Ramos (cell line): ENCODE measurements around the gene ASCL2.
"Not testable (repeated sequence)": the region's sequence is repeated elsewhere in the genome, so short reads cannot be mapped to it uniquely, and the experiment has no call there.

Experiments used
- in situ Hi-C: fragments of 300-500 bp; cut with MboI; formaldehyde crosslinking; loops from one replicate; pipeline ENCODE4 v1.14.3; 2022; ENCODE audit warnings: low sequenced_read_pairs; ENCODE audit not compliant: unreplicated experiment

The ASCL2 gene

DNA sequence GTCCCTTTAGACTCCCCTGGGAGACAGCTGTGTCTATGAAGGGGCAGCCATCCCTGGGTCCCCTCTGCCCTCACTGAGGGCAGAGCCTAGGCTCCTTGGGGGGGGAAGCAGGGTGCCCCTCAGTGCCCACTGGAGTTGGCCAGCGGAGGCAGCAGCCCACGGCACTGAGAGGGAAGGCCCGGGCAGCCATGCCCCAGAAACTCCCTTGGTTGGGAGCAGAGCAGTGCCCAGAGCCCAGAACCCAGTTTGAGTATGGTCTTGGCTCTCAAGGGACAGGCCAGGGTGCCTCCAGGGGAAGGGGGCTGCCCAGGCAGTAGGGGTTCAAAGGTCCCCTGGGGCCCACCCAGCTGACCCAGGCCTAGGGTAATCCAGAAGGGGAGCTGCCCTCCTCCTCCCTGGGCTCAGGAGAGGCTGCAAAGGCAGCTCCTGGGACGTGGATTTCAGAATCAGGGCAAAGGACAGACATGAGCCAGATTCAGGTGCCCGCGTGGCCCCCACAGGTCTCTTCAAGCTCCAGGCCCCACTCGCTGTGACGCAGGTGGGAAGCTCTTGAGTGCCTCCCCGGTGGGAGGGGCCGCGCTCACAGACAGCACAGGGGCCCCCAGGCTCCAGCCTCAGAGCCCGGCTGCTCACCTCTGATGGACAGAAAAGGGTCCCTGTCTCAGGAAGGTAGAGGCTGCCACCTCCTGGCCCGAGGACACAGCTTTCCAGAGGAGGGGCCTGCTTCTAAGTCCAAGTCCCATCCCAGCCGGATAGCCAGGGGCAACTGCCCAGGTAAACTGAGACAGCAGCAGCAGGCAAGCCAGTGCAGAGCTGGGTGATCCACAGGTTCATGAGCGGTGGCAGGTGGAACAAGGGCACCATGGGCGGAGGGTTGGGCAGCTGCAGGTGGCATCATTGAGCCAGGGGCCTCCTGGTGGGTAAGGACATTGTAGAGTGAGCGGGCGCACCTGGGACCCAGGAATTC is 28.7 kb upstream of the ASCL2 start:
- in situ Hi-C loops, result no loop called here

DNA sequence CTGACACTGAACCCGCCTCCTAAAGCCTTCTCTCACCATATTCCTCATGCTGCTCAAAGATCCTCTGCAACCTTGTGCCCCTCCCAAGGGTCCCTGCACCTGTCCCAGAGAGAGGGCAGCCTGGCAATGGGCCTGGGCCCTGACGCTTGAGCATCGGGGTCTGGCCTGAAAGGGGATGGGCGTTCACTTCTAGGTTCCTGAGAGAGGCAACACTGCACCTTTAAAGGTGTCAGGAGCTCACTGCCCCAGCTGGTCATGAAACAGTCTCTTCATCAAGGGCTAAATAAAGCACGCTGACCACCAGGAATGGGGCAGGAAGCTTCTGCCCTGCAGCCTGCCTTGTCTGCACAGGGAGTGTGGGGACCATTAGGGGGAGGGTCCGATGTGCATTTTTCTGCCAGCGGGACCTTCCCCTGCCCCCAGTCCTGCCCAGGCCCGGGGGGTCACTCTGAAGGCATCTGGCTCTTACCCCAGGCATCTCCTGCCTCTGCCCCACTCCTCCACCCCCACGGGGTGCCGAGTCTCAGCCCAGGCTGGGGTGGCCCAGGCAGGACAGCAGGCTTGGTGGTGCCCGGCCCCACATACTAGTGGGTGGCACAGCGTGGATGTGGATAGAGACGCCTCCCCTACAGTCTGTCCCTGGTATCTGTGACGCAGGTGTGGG is 27.9 kb upstream of the ASCL2 start:
- in situ Hi-C loops, result no loop called here

DNA sequence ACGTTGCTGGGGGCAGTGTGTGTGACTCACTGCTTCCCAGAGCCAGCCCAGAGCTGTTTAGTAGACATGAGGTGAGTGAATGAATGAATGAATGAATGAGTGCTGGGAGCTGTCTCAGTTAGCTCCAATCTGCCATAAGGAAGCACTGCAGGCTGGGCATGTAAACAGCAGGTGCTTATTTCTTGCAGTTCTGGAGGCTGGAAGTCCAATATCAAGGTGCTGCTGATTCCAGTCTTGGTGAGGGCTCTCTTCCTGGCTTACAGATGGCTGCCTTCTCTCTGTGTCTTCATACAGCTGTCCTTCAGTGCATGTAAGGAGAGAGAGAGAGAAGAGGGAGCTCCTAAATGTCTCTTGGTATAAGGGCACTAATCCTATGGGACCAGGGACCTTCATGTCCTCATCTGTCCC is 27.2 kb upstream of the ASCL2 start:
- in situ Hi-C loops, result no loop called here

DNA sequence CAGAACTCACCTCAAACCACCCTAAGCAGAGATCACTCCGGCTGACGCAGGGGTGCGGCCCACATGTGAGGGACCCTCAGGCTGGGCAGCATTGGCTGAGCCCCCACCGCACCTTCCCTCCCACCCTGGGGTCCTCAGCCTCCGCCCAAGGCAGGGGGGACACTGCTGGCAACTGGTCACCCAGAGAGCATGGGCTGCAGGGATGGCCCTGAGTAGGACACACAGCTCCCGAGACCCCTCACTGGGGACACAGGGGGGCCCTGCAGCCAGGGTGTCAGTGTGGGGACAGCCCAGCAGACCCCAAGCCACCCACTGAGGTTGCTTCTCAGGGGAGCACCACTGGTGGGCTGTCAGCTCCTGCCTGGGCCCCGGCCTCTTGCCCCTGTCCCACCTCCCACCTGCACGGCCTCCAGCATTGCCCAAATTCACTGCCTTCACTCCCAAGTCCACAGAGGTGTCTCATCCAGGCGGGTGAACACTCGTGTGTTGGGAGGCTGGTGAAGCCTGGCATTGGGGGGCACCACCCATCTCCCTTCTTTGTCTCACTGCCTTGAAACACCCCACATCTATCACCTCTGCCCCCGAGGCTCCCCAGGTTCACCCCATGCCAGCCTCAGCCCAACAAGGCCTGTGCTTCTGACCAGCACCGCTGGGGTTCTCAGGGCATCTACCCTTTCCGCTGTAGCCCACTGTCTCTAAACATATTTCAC is 26.7 kb upstream of the ASCL2 start:
- in situ Hi-C loops, result no loop called here

- in situ Hi-C loops, result no loop called here
These were observed 25.9 kb upstream of the ASCL2 start for GRCh38 chr11:2295971-2296912.

DNA sequence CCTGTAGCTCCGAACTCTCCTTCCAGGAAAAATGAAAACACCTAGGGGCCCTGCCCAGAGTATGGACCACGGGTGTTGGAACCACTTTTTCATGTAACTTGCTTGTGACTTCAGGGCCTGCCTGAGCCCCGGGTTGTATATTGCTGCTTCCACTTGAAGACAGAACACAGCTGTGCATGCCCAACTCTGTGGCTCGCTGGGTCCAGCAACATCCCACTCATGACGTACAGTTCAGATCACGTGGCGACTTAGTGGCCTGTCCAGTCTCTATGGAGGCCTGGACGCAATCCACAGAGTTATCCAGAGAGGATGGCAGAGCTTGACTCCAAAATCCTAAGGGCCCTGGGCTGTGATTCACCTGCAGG is 24.5 kb upstream of the ASCL2 start:
- in situ Hi-C loops, result no loop called here

GRCh38 chr11:2293984-2294925 is 23.9 kb upstream of the ASCL2 start:
- in situ Hi-C loops, result no loop called here

DNA sequence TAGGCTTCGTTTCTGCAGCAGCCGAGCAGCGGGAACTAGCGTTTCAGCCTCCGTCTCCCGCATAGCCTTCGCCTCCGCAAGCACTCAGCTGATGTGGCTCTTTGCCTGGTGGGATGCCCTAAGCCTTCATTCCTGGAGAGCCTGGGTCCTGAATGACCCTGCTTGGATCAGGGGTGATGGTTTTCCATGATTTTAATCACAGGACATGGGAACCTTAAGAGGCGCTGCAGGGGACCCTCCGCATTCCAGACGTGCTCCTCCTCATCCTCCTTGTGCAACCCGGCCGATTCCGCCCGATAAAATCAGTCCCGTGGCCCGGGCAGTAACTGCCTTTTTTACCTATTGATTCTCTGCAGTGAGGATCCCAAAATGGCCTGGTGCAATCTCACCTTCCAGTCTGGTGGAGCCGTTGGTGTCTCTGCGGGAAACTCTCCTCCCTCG is 23.2 kb upstream of the ASCL2 start:
- in situ Hi-C loops, result no loop called here

- in situ Hi-C loops, result no loop called here
These were observed 20.0 kb upstream of the ASCL2 start for GRCh38 chr11:2290351-2290841.

DNA sequence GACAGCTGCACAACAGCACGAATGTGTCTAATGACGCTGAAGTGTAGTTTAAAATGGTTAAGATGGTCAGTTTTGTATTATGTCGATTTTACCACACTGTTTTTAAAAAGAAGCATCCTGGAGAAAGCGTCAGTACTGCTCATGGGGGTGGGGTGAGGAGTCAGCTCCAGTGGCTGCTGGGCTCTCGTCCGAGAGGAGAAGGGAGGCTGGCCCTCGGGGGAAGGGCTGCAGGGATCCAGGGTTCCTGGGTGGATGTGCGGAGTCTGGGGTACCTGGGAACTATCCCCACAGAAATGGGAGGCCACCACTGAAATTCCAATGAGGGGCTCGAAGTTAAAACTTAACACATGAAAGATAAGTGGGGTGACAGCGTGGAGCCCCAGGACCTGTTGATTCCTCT is 19.5 kb upstream of the ASCL2 start:
- in situ Hi-C loops, result no loop called here

GRCh38 chr11:2289350-2289749 is 19.0 kb upstream of the ASCL2 start:
- in situ Hi-C loops, result no loop called here

DNA sequence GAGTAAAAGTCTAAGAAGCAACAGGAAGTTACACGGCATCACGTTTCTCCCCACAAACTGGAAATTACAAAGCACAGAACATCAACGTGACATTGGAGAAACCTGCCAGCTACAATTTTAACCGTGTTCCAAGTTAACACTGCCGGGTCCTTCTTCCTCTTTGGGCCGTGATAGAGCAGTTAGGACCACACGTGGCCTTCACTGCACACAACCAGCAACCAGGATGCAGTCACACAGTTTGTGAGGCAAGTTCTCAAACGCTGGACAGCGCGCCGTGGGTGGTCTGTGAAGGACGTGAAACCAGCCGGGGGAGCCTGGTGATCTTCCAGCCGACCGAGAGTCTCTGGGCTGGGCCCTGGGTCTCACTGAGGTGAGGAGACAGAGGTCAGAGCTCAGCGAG is 16.7 kb upstream of the ASCL2 start:
- in situ Hi-C loops, result no loop called here

DNA sequence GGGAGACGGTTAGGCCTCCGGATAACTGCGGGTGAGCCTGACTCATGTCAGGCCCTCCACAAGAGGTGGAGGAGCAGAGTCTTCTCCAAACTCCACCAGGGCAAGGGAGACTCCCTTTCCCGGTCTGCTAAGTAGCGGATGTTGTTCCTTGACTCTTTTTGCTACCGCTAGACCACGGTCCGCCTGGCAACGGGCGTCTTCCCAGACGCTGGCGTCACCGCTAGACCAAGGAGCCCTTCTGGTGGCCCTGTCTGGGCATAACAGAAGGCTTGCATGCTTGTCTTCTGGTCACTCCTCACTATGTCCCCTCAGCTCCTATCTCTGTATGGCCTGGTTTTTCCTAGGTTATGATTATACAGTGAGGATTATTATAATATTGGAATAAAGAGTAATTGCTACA is 16.0 kb upstream of the ASCL2 start:
- in situ Hi-C loops, result not testable (repeated sequence)

DNA sequence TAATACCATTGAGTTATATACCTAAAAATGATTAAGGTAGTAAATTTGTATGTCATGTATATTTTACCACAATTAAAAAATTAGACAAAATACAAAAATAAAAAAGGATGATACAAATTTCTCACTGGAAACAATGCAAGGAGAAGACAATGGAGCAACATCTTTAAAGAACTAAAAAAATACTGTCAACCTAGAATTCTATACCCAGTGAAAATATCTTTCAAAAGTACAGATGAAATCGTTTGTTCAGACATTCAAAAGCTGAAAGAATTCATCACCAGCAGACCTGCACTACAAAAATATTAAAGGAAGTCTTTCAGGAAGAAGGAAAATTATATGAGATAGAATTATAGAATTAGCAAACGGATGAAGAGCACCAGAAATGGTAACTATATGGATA is 9.8 kb upstream of the ASCL2 start:
- in situ Hi-C loops, result no loop called here

- in situ Hi-C loops, result no loop called here
These were observed 7.6 kb upstream of the ASCL2 start for GRCh38 chr11:2277933-2278523.

DNA sequence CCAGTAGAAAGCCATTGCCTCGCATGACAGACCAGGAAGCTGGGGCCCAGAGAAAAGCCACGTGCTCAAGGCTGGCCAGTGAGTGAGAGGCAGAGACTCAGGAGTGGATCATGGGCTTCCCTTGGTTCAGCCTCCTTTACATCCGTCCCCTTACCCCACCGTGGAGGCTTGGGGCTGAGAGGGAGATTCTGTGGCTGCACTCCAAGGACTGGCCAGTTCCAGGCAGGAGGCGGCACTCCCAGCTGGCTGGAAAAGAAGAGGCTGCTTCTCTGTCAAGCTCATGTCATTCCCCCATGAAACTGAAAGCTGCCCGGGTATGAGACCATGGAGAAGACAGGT is 6.6 kb upstream of the ASCL2 start:
- in situ Hi-C loops, result no loop called here

DNA sequence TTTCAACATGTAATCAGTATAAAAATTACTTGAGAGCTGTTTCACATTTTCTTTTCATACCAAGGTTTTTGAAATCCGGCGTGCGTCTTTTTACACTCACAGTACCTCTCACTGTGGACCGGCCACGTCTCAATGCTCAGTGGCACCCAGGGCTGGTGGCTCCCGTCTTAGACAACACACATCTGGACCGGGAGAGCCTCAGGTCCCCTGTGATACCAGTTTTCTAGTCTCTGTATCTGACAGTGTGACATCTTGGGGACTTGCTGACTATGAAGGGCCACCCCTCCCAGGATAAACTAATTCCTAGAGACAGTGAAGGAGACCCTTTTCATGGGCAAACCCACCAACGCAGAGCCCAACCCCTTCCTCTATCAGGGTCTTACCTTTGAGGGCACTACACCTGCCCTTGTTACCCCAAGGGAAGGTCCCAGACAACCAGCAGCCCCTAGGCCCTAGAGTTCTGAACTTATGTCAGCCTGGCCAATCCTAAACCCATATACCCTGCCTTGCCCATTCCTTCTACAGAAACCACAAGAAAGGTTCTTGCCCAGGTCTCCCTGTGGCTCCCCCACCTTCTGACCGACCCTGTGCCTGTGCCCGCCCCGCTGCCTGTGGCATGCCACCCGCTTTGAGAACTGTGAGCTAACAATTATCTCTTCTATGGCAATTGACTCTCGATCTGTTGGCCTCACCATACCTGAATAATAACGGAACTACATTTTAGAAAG is 6.1 kb upstream of the ASCL2 start:
- in situ Hi-C loops, result no loop called here
